Peyer's patch (tissue), 4 donors: ENCODE results near the gene OGFRL1. TPM values are rescaled to one million over a fixed set of nuclear protein-coding genes. Genes with fewer than 3 reads are reported as not detected.

Source experiments
- DNase-seq, 3 donors: peaks; one replicate each; pipeline ENCODE4 v3.0.0-alpha.2; 2017 to 2019
- H3K27ac ChIP-seq, 4 donors: fragments of 200-600 bp; sonication (generic); one replicate each; pipeline ENCODE4 v1.5.1; 2016 to 2019
- H3K27me3 ChIP-seq, 2 donors: fragments of 200-600 bp; sonication (generic); one replicate each; pipeline ENCODE4 v1.5.1; 2019
- H3K36me3 ChIP-seq, 3 donors: fragments of 200-600 bp; sonication (generic); one replicate each; pipeline ENCODE4 v1.5.1; 2016 to 2019
- H3K4me1 ChIP-seq, 4 donors: fragments of 200-600 bp; sonication (generic); one replicate each; pipeline ENCODE4 v1.5.1; 2016 to 2019
- H3K4me3 ChIP-seq, 4 donors: fragments of 200-600 bp; sonication (generic); 1 replicate in 3 of 4; 2 replicates in 1 of 4; pipeline ENCODE4 v1.5.1; 2016 to 2019; ENCODE audit warnings: mild to moderate bottlenecking in 1 of 4
- H3K9me3 ChIP-seq, 4 donors: fragments of 200-600 bp; sonication (generic); one replicate each; pipeline ENCODE4 v1.5.1; 2016 to 2019; ENCODE audit warnings: mild to moderate bottlenecking in 1 of 4
- POLR2A ChIP-seq, 2 donors: fragments of 450-650 bp; IDR thresholded peaks; one replicate each; pipeline ENCODE4 v1.5.1; 2017; ENCODE audit warnings: antibody characterized with exemption in 2 of 2, mild to moderate bottlenecking in 2 of 2, moderate library complexity in 2 of 2
- total RNA-seq, 4 donors: library from RNA; depleted of rRNA; stranded (reverse); fragments of >200 nt; gene quantifications; one replicate each; pipeline ENCODE4 v1.1.0, GENCODE V29; 2016
- TF ChIP-seq, protein P1 (sequence below), 6 experiments: fragments of 450-650 bp in 4 of 6; fragments of 200-600 bp in 2 of 6; sonication (generic) in 1 of 6; IDR thresholded peaks; one replicate each; pipeline ENCODE4 v1.5.1; 2017 to 2019; ENCODE audit warnings: antibody characterized with exemption in 6 of 6, mild to moderate bottlenecking in 3 of 6, moderate library complexity in 1 of 6

The OGFRL1 gene
- total RNA-seq, 4 donors from 2014 or later: 3.0 to 36.3 (median 5.5) TPM

DNA sequence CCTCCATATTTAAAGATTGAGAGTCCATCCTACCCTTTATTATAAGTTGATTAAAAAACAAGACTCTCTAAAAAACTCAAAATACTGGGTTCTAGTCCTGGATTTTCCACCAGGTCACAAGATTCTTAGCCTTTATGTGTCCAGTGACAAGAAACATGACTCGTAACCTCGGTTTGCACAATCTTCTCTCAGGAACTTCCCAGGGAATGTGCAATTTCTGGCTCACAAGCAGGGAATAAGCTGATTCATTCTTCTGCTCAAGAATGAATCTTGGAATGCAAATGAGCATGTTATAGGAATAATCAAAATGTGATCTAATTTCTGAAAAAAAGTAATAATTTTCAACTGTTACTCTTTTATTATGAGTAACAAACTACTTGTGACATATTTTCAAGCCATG, 45.1 kb downstream of the OGFRL1 start:
- no peaks in the 10 kb centered on the region for H3K27me3 ChIP-seq
- no peaks in the 10 kb centered on the region for H3K4me1 ChIP-seq
- H3K27ac ChIP-seq: no peak overlapping the region
- DNase-seq: no peak
- H3K9me3 ChIP-seq: no peaks in the 10 kb centered on the region
- TF ChIP-seq, protein P1, sequence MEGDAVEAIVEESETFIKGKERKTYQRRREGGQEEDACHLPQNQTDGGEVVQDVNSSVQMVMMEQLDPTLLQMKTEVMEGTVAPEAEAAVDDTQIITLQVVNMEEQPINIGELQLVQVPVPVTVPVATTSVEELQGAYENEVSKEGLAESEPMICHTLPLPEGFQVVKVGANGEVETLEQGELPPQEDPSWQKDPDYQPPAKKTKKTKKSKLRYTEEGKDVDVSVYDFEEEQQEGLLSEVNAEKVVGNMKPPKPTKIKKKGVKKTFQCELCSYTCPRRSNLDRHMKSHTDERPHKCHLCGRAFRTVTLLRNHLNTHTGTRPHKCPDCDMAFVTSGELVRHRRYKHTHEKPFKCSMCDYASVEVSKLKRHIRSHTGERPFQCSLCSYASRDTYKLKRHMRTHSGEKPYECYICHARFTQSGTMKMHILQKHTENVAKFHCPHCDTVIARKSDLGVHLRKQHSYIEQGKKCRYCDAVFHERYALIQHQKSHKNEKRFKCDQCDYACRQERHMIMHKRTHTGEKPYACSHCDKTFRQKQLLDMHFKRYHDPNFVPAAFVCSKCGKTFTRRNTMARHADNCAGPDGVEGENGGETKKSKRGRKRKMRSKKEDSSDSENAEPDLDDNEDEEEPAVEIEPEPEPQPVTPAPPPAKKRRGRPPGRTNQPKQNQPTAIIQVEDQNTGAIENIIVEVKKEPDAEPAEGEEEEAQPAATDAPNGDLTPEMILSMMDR (IDR thresholded peaks at IDR 0.05): no peak
- TF ChIP-seq POLR2A (IDR thresholded peaks at IDR 0.05): no peak
- H3K36me3 ChIP-seq: no peaks in the 10 kb centered on the region
- no peak overlapping the region for H3K4me3 ChIP-seq

DNA sequence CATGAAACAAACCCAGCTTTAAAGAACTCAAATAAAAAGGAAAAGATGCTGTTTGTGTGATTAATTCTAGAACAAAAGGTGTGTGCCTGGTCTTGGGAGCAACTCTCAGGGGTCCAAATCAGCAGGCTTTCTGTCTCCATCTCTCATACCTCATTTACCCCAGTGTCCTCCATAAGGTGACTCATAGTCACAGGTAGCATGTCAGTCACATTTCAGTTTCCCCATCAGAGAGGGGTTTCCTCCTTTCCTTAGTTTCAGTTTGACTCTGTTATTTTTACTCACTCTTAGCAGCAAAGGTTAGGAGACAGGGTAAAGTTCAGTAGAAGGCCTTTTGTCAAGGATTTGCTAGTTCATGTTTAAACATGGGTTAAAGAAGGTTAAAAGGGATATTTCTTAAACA, 46.2 kb downstream of the OGFRL1 start:
- Histone ChIP-seq H3K27me3 (no peaks in the 10 kb centered on the region), H3K9me3 (no peaks in the 10 kb centered on the region), H3K36me3 (no peaks in the 10 kb centered on the region), H3K4me1 (no peaks in the 10 kb centered on the region), H3K4me3 (no peak overlapping the region), H3K27ac (no peak overlapping the region)
- DNase-seq: no peak
- TF ChIP-seq, protein P1 (IDR thresholded peaks at IDR 0.05): no peak
- TF ChIP-seq POLR2A (IDR thresholded peaks at IDR 0.05): no peak

DNA sequence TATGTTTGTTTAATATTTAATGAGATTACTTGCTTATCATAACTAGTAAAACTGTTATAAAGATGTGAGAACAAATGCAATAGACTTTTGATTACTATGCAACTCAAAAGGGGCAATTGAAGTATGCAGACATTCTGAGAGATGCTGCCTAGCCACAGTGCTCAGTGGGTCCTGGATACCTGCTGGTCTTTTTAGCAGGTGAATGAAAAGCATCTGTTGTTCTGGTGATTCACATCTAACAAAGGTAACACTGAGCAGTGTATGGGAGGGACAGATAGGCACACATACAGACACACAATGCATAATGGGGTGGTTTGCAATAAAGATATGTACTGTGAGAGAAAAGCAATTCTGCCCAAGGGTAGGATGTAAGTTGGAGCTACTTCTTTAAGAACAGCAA, 46.9 kb downstream of the OGFRL1 start:
- Histone ChIP-seq H3K4me3 (no peak overlapping the region), H3K4me1 (no peaks in the 10 kb centered on the region), H3K36me3 (no peaks in the 10 kb centered on the region), H3K27ac (no peak overlapping the region), H3K9me3 (no peaks in the 10 kb centered on the region), H3K27me3 (no peaks in the 10 kb centered on the region)
- TF ChIP-seq, protein P1 (IDR thresholded peaks at IDR 0.05): no peak
- TF ChIP-seq POLR2A (IDR thresholded peaks at IDR 0.05): no peak
- no peak for DNase-seq

DNA sequence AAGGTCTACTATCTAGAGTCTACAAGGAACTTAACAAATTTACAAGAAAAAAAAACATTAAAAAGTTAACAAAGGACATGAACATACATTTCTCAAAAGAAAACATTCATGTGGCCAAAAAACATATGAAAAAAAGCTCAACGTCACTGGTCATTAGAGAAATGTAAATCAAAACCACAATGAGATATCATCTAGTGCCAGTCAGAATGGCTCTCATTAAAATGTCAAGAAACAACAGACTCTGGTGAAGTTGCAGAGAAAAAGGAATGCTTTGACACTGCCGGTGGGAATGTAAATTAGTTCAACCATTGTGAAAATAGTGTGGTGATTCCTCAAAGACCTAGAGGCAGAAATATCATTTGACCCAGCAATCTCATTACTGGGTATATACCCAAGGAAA, 48.3 kb downstream of the OGFRL1 start:
- no peaks in the 10 kb centered on the region for H3K9me3 ChIP-seq
- no peaks in the 10 kb centered on the region for H3K4me1 ChIP-seq
- no peak for TF ChIP-seq POLR2A (IDR thresholded peaks at IDR 0.05)
- TF ChIP-seq, protein P1 (IDR thresholded peaks at IDR 0.05): no peak
- H3K27me3 ChIP-seq: no peaks in the 10 kb centered on the region
- no peak for DNase-seq
- no peaks in the 10 kb centered on the region for H3K36me3 ChIP-seq
- H3K4me3 ChIP-seq: no peak overlapping the region
- H3K27ac ChIP-seq: no peak overlapping the region

DNA sequence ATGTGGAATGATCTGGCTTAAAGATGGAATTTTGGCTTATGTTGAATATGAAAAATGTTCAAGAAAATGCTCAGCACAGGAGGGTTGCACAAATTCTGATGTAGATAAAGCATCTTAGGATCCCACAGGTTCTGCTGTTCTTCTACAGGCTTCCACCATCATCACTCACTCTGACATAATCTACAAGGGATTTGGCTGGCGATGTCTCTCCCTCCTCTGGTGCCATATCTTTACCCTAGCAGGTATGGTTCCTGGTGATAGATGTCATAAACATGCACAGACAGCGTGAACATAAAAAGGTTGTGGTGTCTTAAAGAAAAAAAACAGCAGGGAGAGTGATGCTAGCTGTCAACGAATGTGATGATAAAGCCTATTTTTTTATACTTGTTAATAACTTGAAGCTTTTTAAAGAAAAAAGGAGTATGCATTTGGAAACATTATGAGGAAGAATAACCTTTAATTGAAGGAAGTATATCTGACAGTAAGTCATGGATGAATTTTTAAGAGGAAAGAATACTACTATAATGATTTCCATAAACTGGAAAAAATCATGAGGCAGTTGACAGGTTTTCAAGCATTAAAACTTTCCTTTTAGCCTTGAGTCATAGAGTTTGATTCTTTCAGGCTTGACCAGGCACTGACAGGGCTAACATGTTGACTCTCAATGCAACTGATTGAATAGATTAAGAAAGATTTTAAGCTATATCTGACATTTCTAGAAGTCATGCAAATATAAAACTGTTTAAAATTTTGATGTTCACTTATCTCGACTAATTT, 50.1 kb downstream of the OGFRL1 start:
- Histone ChIP-seq H3K27ac (no peak overlapping the region), H3K9me3 (no peaks in the 10 kb centered on the region), H3K4me1 (no peaks in the 10 kb centered on the region), H3K27me3 (no peaks in the 10 kb centered on the region), H3K36me3 (no peaks in the 10 kb centered on the region), H3K4me3 (no peak overlapping the region)
- DNase-seq: no peak
- TF ChIP-seq, protein P1 (IDR thresholded peaks at IDR 0.05): no peak
- TF ChIP-seq POLR2A (IDR thresholded peaks at IDR 0.05): no peak
